ENCODE results near the gene HSPBP1.

The HSPBP1 gene

DNA sequence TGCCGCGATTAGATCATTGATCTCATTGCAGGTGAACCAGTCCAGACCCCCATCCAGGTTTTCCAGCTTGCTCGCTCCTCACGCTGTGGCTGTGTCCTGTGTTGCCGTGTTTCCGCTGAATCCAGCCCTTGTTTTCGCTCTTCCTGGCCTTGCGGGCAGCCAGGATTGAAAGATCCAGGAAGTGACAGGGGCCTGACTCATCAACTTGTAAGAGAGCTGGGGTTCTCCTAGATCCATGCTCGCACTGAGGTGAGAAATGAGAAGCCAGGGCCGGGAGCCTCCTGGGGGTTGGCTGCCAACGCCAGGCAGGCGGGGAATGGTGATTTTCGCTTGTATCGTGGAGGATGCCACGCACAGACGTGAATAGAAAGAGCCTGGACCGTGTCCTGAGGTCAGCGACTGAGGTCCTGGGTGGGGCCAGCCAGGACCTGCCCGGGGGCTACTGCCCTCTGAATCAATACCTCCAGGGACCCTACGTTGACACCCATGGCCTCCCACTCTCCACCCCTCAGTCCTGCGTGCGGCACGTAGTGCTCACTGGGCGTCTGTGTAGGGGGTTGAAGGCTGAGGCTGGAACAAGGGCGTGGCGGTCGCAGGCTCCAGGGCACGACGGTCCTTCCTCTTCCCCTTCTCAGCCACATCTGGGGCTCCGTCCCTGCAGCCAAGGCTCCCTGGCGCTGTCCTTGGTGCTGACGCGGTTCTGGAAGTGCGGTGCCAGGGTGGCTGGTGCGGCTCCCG is 63.3 kb downstream of the HSPBP1 start:
- peak; percentile 96 for DNase-seq (ENCODE audit: low read depth, low spot score)

DNA sequence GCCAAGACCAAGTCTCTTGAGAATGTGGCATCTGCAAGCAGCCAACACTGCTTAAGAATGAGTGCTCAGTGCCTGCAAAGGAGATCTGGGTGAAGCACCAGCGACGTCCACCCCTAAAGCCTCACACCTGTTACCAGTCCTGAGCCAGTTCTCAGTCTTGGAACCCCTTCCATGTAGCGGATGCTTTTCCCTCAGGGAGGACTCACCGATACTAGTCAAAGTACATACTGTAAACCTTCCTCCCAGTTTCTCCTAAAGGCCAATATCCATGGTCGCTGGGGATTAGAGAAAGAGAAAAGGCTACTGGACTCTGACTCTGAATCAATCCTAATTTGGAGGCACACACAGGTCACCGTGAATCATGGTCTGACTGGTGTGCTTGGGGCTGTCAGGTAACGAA is 66.4 kb downstream of the HSPBP1 start:
- no peak for DNase-seq (ENCODE audit: low read depth, low spot score)

DNA sequence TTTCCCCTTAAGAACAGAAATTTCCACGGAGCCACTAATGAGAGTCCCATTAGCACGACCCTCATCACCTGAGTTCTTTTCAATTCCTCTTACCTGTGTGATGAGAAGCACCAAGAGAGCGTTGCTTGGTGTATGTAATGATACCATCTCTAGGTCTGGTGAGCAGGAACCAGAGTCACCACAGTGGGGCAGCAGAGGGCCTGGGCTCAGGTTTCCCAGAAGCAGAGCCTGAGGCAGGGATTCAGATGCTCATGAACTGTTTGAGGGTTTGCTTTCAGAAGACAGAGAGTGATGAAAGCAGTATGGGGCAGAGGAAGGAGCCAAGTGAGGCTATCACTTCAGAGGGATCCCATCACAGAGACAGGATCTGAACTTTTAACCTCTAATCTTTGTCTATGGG is 67.5 kb downstream of the HSPBP1 start:
- DNase-seq (ENCODE audit: low read depth, low spot score): no peak
